K562 (cell line): ENCODE data around the gene NDUFS3. TPM values are rescaled to one million over a fixed set of nuclear protein-coding genes. Genes with fewer than 3 reads are reported as not detected.

Experiments used
- CEBPB ChIP-seq: fragments of 450-650 bp; IDR thresholded peaks from 2 replicates; pipeline ENCODE4 v1.6.1; 2016; ENCODE audit warnings: missing genetic modification characterization, missing compliant biosample characterization
- polyA plus RNA-seq, 8 experiments: library from polyadenylated mRNA; depleted of rRNA in 4 of 8; stranded (reverse) in 5 of 8; unstranded in 3 of 8; fragments of >200 nt; fragmentation: Nextera tagmentation in 2 of 8; fragmentation: Illumina TruSeq in 1 of 8; extraction: Ambion mirVana in 2 of 8; extraction: Trizol in 1 of 8; gene quantifications; 2 replicates each; pipeline versions ENCODE4 v1.2.1 to v1.2.3, GENCODE V29; 2011 to 2014; ENCODE audit warnings: inconsistent platforms in 1 of 8, missing spikeins in 1 of 8
- total RNA-seq, 7 experiments: library from RNA; depleted of rRNA in 6 of 7; stranded (reverse); fragments of >200 nt in 6 of 7; fragmentation: Illumina TruSeq in 2 of 7; extraction: Trizol in 2 of 7; gene quantifications; 2 replicates each; pipeline versions ENCODE4 v1.2.1 to v1.2.3, GENCODE V29; 2011 to 2021; ENCODE audit warnings: low replicate concordance in 1 of 7
- TF ChIP-seq, protein P1 (sequence below): fragments of 250-450 bp; sonication (Bioruptor Pico); IDR thresholded peaks from 2 replicates; pipeline ENCODE4 v1.6.1; 2021; ENCODE audit warnings: mild to moderate bottlenecking
- TF ChIP-seq, protein P2 (sequence below): fragments of 200-800 bp; sonication (Bioruptor generic); IDR thresholded peaks from 2 replicates; pipeline ENCODE4 v1.6.1; 2016; ENCODE audit warnings: missing genetic modification characterization, missing compliant biosample characterization
- TF ChIP-seq, protein P3 (sequence below): fragments of 450-650 bp; IDR thresholded peaks from 2 replicates; pipeline ENCODE4 v1.6.1; 2018; ENCODE audit not compliant: partially characterized antibody

NDUFS3 gene
- total and polyA plus RNA-seq, 9 of the 15 experiments (the other 6 are each of a cell fraction or from before 2014, with no cell fraction given): 38.7 to 341 (median 194) TPM

DNA sequence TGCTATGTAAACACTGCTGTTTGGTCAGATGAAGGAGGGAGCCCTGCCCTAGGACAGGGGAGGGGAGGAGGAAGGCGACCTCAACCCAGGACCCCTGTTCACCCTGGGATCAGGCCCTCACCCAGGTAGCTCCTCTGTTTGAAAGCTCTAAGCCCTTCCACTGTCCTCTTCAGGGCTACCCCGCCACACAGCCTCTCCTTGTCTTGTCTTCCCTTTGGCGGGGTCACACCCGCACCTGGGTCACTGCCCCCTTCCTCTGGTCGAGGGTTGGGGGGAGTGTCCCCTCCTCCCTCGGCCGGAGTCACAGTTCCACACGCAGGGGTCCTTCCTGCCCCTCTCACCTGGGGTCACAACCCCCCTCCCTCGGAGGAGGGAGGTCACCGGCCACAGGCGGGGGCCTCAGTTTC, 13.9 kb upstream of the NDUFS3 start (continued):
- TF ChIP-seq, protein P1, sequence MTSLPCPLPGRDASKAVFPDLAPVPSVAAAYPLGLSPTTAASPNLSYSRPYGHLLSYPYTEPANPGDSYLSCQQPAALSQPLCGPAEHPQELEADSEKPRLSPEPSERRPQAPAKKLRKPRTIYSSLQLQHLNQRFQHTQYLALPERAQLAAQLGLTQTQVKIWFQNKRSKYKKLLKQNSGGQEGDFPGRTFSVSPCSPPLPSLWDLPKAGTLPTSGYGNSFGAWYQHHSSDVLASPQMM (CRISPR knock-in tag): no peak
- TF ChIP-seq, protein P2, sequence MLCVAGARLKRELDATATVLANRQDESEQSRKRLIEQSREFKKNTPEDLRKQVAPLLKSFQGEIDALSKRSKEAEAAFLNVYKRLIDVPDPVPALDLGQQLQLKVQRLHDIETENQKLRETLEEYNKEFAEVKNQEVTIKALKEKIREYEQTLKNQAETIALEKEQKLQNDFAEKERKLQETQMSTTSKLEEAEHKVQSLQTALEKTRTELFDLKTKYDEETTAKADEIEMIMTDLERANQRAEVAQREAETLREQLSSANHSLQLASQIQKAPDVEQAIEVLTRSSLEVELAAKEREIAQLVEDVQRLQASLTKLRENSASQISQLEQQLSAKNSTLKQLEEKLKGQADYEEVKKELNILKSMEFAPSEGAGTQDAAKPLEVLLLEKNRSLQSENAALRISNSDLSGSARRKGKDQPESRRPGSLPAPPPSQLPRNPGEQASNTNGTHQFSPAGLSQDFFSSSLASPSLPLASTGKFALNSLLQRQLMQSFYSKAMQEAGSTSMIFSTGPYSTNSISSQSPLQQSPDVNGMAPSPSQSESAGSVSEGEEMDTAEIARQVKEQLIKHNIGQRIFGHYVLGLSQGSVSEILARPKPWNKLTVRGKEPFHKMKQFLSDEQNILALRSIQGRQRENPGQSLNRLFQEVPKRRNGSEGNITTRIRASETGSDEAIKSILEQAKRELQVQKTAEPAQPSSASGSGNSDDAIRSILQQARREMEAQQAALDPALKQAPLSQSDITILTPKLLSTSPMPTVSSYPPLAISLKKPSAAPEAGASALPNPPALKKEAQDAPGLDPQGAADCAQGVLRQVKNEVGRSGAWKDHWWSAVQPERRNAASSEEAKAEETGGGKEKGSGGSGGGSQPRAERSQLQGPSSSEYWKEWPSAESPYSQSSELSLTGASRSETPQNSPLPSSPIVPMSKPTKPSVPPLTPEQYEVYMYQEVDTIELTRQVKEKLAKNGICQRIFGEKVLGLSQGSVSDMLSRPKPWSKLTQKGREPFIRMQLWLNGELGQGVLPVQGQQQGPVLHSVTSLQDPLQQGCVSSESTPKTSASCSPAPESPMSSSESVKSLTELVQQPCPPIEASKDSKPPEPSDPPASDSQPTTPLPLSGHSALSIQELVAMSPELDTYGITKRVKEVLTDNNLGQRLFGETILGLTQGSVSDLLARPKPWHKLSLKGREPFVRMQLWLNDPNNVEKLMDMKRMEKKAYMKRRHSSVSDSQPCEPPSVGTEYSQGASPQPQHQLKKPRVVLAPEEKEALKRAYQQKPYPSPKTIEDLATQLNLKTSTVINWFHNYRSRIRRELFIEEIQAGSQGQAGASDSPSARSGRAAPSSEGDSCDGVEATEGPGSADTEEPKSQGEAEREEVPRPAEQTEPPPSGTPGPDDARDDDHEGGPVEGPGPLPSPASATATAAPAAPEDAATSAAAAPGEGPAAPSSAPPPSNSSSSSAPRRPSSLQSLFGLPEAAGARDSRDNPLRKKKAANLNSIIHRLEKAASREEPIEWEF: peak; percentile 86; the same call in 1 of the 2 replicates
- TF ChIP-seq, protein P3, sequence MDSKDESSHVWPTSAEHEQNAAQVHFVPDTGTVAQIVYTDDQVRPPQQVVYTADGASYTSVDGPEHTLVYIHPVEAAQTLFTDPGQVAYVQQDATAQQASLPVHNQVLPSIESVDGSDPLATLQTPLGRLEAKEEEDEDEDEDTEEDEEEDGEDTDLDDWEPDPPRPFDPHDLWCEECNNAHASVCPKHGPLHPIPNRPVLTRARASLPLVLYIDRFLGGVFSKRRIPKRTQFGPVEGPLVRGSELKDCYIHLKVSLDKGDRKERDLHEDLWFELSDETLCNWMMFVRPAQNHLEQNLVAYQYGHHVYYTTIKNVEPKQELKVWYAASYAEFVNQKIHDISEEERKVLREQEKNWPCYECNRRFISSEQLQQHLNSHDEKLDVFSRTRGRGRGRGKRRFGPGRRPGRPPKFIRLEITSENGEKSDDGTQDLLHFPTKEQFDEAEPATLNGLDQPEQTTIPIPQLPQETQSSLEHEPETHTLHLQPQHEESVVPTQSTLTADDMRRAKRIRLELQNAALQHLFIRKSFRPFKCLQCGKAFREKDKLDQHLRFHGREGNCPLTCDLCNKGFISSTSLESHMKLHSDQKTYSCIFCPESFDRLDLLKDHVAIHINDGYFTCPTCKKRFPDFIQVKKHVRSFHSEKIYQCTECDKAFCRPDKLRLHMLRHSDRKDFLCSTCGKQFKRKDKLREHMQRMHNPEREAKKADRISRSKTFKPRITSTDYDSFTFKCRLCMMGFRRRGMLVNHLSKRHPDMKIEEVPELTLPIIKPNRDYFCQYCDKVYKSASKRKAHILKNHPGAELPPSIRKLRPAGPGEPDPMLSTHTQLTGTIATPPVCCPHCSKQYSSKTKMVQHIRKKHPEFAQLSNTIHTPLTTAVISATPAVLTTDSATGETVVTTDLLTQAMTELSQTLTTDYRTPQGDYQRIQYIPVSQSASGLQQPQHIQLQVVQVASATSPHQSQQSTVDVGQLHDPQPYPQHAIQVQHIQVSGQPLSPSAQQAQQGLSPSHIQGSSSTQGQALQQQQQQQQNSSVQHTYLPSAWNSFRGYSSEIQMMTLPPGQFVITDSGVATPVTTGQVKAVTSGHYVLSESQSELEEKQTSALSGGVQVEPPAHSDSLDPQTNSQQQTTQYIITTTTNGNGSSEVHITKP: no peak
- no peak for TF ChIP-seq CEBPB (tag)
